GM19193 (cell line): ENCODE data around the gene RARA.

Experiments used
- POLR2A ChIP-seq: IDR thresholded peaks from 4 replicates; pipeline ENCODE4 v1.6.1; 2011; ENCODE audit not compliant: insufficient read depth, insufficient read length; ENCODE audit errors: extremely low read depth

Gene RARA

DNA sequence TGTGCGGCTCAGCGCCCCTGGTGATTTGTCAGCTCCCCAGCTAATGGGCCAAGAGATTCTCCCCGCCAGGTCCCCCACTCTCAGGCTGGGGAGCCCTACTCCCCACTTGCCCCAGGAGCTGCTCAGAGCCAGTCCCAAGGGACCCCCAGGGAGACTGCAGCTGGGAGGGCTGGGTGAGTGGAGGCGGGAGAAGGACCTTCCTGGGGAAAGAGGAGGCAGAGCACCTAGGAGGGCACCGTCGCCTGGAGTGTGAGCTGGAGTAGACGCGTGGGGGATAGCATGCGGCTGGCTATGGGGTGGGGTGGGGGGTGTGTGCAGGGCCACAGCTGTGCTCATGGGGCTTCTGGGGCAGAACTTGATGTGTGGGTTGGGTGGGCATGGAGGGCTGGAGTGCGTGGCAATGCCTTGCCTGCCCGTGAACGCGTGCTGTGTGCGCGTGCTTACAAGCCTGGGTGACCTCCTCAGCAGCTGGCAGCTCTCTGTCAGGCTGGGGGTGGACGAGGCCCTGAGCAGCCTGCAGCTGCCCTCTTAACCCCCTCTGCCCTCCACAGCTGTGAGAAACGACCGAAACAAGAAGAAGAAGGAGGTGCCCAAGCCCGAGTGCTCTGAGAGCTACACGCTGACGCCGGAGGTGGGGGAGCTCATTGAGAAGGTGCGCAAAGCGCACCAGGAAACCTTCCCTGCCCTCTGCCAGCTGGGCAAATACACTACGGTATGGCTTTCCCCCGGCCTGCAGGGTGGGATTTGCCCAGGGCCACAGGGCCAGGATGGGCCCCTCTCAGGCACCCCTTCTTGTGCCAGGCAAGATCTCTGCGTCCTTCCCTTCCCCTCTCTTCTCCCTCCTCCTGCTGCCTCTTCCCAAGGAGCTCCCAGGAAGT, 42.6 kb downstream of the RARA start:
- TF ChIP-seq POLR2A = no peak

DNA sequence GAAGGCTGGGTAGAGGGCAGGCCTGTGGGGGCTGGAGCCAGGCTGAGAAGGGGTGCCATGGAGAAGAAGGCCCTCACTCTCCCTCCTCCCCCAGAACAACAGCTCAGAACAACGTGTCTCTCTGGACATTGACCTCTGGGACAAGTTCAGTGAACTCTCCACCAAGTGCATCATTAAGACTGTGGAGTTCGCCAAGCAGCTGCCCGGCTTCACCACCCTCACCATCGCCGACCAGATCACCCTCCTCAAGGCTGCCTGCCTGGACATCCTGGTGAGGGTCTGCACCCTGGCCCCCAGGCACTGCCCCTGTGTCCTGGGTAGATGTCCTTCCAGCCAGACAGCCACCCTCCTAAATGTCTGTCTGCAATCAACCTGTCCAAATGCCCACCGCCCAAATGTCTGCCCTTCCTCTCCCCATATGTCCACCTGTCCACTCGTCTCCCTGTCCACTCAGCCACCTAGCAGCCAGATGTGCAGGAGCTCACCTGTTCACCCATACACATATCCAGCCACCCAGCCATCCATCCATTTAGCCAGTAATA, 43.3 kb downstream of the RARA start:
- TF ChIP-seq POLR2A = no peak

DNA sequence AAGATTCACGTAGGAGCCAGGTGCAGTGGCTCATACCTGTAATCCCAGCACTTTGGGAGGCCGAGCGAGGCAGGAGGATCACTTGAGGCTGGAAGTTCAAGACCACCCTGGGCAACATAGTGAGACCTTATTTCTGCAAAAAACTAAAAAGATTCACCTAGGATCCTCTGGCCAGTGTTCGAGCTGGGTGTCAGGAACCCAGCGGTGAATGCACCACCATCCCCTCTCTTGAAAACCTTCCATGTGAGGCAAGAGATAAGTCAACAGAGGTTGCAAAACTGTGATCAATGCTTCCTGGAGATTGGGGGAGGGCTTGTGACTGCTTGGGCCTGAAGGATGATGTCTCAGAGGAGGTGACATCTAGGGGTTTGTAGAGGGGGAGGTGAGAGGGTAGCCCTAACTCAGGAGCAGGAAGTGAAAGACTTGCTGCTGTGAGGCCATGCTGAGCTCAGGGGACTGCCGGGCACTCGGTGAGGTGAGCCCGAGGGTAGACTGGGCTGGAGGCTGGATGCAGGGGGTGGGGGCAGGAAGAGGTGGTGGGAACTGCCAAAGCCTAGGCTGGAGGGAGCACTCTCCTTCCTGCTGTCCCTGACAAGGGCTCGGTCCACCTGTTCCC, 43.9 kb downstream of the RARA start:
- no peak for TF ChIP-seq POLR2A

DNA sequence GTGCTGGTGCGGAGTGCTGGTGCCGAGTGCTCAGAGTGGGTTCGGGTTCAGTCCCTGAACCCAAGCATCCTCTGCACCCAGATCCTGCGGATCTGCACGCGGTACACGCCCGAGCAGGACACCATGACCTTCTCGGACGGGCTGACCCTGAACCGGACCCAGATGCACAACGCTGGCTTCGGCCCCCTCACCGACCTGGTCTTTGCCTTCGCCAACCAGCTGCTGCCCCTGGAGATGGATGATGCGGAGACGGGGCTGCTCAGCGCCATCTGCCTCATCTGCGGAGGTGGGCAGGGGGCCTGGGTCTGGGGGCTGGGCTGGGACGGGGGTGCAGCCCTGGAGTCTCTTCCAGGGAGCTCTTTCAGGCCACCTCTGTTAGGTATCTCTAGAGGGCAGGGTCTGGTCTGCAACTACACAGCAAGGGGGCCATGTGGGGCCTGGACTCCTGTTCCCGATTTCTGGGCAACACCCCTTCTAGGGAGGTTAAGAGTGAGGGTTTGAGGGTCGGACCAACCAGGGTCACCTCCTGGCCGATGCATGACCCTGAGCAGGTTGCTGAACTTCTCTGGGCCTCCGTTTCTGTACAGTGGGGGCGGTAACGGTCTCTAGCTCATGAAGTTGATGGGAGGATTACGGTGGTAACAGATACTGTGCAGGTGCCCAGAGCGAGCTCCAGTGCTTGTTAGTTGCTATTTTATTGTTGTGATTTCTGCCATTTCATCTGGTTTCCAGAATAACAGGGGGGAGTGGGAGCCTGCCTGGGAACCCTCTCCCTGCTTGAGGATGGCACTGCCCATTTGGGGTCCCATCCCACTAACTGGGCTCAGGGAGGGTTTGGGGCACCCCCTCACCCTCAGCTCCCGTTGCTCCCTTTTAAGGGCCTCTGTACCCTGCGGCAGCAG, 45.5 kb downstream of the RARA start:
- no peak for TF ChIP-seq POLR2A

DNA sequence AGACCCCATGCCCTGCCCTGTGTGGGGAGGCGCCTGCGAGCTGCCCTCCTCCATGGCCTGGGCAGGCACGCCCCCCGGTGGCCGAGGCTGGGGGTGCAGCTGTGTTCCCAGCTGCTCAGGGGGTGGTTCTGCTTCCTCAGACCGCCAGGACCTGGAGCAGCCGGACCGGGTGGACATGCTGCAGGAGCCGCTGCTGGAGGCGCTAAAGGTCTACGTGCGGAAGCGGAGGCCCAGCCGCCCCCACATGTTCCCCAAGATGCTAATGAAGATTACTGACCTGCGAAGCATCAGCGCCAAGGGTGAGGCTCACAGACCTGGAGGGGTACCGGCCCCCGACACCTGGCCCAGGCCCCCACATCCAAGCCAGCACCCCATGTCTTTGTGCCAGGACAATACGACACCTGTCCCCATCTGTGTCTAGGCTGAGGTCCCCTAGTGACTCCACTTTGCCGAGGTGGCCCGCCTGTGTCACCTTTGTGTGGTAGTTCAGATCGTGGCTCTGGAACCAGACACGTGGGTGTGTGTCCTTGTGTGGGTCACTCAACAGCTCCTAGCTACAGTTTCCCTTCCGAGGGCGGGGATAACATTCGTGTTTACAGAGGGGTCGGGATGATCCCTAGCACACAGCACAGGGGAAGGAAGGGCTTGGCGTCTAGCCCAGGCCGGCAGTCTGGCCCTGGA, 46.3 kb downstream of the RARA start:
- TF ChIP-seq POLR2A = no peak

DNA sequence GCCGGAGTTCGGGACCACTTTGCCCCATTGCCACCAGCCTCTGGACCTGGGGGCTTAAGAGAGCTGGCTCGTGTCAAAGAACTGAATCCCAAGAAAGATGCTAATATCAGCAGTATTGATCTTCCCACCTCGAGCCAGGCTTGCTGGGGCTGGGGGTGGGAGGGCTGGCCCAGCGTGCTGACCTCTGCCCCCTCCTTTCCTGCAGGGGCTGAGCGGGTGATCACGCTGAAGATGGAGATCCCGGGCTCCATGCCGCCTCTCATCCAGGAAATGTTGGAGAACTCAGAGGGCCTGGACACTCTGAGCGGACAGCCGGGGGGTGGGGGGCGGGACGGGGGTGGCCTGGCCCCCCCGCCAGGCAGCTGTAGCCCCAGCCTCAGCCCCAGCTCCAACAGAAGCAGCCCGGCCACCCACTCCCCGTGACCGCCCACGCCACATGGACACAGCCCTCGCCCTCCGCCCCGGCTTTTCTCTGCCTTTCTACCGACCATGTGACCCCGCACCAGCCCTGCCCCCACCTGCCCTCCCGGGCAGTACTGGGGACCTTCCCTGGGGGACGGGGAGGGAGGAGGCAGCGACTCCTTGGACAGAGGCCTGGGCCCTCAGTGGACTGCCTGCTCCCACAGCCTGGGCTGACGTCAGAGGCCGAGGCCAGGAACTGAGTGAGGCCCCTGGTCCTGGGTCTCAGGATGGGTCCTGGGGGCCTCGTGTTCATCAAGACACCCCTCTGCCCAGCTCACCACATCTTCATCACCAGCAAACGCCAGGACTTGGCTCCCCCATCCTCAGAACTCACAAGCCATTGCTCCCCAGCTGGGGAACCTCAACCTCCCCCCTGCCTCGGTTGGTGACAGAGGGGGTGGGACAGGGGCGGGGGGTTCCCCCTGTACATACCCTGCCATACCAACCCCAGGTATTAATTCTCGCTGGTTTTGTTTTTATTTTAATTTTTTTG, 47.1 kb downstream of the RARA start:
- no peak for TF ChIP-seq POLR2A

DNA sequence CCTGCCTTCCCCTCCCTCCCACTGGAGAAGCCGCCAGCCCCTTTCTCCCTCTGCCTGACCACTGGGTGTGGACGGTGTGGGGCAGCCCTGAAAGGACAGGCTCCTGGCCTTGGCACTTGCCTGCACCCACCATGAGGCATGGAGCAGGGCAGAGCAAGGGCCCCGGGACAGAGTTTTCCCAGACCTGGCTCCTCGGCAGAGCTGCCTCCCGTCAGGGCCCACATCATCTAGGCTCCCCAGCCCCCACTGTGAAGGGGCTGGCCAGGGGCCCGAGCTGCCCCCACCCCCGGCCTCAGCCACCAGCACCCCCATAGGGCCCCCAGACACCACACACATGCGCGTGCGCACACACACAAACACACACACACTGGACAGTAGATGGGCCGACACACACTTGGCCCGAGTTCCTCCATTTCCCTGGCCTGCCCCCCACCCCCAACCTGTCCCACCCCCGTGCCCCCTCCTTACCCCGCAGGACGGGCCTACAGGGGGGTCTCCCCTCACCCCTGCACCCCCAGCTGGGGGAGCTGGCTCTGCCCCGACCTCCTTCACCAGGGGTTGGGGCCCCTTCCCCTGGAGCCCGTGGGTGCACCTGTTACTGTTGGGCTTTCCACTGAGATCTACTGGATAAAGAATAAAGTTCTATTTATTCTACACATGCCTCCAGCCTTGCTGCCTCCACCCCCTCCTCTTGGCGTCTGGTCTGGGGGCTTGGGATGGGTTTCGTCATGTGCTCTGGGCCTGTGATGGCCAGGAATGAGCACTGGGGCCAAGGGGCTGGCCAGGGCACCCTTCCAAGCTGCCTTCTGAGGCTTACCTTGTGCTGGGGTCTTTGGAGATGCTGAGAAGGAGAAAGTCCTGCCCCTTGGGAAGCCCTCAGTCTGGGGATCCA, 48.3 kb downstream of the RARA start:
- TF ChIP-seq POLR2A = no peak

DNA sequence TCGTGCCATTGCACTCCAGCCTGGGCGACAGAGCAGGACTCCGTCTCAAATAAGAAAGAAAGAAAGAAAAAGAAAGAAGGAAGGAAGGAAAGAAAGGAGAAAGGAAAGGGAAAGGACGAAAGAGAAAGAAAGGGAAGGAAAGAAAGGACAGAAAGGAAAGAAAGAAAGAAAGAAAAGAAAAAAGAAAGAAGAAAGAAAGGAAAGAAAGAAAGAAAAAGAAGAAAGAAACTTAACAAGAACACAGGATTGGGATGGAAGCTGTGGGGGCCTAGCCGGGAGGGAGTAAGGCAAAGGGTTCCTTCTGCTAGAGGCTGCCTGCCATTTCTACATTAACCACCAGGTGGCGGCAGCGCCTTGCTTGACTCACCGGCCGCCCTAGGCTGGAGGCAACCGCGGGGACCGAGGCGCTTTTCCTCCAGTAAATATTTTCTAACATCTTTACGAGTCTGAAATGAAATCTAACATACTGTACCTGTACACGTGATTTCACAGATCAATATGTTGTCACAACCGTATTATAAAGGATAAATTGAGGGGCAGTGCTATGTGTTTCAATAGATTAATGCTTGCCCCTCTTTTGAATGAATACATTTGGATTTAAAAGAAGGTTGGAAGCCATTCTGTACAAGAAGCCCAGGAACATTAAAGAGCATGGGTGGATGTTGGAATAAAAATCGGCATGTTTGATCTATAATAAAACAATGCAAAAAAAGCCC, 49.5 kb downstream of the RARA start:
- TF ChIP-seq POLR2A = no peak

DNA sequence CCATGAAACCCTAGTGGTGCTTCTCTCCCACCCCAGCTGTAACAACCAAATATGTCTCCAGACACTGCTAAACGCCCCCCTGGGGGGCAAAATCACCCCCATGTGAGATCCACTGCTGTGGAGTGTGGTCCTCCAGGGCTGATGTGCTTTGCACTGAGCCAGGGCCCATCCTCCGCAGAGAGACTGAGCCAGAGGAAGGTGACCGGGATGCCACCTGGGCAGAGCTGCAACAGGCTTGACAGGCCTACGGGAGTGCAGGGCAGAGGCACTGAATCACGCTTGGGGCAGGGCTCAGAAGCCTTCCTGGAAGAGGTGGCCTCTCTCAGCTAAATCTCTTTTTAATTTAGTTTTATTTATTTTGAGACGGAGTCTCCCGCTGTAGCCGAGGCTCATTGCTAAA, 51.1 kb downstream of the RARA start:
- TF ChIP-seq POLR2A = no peak

DNA sequence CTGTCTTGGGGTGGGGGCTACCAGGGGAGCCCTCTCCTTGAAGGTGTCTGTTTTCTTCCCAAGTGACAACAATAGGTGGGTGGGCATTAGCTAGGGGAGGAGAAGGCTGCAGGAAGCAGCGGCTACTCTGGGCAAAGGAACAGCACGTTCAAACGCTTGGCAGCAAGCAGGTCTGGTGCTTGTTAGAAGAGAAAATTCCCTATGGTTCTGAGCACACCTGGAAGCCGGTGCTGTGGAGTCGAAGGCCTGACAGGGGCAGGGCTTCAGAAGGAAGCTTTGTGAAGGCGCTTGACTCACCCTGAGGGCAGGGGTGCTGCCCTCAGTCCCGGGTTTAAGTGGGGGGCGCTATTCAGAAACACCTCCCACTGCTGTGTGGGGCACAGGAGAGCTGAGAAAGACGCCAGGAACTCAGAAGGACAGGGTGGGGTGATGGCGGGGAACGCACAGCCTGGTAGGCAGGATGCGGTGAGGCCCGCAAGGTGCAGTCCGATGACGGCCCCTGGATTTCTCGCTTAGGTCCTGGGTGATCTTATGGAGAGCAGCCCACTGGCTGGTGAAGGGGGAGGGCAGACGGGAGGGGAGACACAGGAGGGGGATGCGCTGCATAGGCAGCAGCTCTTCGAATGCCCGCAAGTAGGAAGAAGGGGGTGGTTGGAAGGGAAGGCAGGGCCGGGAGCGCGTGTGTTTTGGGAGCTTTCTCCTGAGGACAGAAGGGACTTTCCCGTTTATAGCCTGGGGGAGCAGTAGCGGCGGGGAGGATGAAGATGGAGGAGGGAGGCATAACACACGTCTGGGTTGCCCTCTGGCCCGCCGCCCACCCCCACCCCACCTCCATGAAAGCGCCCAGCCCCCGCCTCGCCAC, 52.3 kb downstream of the RARA start:
- TF ChIP-seq POLR2A = no peak

DNA sequence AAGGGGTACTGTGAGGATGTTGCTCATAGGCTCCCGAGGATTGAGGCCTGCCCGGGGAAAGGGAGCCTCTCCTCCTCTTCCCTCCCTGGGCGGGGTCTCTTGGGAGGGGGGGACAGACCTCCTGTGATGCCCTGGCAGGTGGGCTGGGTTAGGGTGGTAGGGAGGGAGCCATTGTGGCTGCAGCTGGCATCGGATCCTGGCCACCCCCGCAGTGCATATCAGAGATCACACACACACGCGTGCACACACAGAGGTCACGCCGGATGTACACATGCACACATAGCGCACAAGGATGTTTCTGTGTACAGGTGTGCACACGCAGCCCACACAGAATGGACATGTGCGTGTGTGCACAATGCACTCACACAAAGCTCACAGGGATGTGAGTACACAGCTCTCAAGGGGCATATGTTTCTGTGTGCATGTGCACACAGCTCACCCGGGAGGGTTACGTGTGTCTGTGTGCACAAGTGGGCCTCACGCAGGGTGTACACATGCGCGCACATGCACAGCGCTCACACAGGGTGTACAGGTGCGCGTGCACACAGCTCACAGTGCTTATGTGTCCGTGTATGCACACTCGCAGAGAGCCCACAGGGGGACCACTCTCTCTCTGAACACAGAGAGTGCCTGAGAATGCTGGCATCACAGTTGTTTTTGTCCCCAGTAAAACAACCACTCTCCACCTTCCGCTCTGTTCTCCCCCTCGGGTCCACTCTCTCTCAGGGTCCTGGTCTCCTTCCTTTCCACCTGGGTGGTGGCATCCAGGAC, 53.1 kb downstream of the RARA start:
- no peak for TF ChIP-seq POLR2A

DNA sequence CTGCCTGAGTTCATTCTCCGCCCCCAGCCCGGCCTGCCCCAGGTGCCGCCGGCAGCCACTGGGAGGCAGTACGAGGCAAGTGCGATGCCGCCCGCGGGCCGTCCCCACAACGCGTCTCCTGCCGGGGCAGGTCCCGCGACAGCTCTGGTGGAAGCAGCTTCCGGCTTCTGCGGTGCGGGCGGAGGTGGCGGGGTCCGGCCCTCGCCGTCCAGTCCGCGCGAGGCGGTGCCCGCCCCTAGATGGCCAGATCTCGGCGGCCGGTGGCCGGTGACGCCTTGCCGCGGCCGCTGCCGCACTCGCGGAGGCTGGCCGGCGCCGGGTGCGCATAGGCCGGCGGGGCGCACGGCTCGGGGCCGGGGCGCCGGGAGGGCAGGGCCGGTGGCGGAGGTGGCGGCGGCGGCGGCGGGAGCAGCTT, 53.7 kb downstream of the RARA start:
- peak; percentile 33 for TF ChIP-seq POLR2A
